GM19438 (cell line): Measurements from ENCODE around the gene ZNF821.
"Not testable (repeated sequence)": the region's sequence is repeated elsewhere in the genome, so short reads cannot be mapped to it uniquely, and the experiment has no call there.

Source experiments
- ATAC-seq: cut with Tn5 transposase; IDR thresholded peaks from one replicate; pipeline ENCODE4 v1.9.1; 2021; ENCODE audit warnings: low read depth; ENCODE audit not compliant: unreplicated experiment

ZNF821 gene

DNA sequence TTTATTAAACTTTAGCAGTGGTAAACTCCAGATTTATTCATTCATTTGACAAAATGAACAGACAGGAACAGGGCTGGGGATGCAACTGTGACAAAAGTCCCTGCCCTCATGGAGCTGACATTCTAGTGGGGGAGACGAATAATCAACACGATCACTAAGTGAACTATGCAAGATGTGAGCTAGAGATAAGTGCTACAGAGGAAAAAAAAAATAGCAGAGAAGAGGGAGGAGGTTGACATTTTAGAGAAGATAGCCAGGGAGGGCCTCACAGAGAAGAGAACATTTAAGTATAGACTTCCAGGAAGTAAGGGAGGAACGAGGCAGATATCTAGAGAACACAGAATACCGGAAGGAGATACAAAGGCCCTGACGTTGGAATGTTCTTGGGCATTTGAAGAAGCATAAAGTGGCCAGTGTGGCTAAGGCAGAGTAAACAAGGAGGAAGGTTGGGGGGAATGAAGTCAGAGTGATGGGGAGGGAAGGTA, 57.4 kb downstream of the ZNF821 start:
- ATAC-seq: no peak

GRCh38 chr16:71817155-71817500, 66.9 kb downstream of the ZNF821 start:
- ATAC-seq: not testable (repeated sequence)

DNA sequence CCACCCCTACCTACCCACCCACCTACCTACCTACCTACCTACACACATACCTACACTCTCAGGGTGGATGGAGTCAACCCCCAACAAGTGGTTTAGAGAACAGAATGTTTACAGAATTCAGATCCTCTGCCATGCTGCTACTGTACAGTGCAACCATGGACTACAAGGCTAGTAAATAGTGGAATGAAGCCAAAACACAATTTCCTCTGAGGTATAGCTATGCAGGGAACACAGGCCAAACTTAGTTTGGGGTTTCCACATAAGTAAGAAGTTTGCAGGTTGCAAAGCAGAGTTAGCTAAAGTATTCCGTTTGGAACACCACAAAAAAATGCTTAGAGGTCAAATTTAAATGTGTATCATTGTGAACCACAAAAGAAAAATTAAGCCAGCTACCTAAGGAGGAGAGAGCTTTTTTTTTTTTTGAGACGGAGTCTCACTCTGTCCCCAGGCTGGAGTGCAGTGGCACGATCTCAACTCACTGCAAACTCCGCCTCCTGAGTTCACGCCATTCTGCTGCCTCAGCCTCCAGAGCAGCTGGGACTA, 72.7 kb downstream of the ZNF821 start:
- ATAC-seq: no peak

DNA sequence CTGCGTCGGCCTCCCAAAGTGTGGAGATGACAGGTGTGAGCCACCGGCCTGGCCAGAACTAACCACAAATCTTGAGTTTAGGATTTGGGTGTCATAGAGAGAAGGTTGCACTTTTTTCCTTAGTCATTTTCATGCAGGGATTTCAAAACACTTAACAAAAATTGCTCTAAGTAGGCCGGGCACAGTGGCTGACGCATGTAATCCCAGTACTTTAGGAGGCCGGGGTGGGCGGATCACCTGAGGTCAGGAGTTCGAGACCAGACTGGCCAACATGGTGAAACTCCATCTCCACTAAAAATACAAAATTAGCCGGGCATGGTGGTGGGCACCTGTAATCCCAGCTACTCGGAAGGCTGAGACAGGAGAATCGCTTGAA, 73.8 kb downstream of the ZNF821 start:
- ATAC-seq: not testable (repeated sequence)
